VCaP (cell line): Measurements from ENCODE around the gene TMEM114.

Experiments used
- H3K27ac ChIP-seq: fragments of 450-650 bp; 2 replicates; pipeline ENCODE4 v1.5.1; 2017
- TF ChIP-seq, protein P1 (sequence below): fragments of 450-650 bp; conservative IDR thresholded peaks from 2 replicates; pipeline ENCODE4 v1.5.1; 2017; ENCODE audit warnings: mild to moderate bottlenecking, moderate library complexity

Gene TMEM114

DNA sequence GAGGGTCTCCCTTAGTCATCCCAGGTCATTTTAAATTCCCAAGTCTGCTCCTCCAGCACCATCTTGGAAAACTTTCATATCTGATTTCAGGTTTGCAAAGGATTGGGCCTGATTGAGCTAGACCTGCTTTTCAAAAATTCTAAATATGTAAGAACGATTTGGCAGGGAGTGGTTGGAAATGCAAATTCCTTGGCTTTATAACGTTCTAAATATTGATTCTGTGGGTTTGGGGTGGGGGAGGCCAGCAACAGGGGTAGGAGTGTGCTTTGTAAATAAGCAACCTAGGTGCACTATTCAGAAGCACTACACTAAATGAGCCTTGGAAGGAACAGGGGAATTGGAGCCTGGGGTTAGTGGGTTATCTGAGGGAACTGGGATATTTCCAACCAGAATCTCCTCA, 47.9 kb downstream of the TMEM114 start:
- H3K27ac ChIP-seq: no peak overlapping the region
- TF ChIP-seq, protein P1, sequence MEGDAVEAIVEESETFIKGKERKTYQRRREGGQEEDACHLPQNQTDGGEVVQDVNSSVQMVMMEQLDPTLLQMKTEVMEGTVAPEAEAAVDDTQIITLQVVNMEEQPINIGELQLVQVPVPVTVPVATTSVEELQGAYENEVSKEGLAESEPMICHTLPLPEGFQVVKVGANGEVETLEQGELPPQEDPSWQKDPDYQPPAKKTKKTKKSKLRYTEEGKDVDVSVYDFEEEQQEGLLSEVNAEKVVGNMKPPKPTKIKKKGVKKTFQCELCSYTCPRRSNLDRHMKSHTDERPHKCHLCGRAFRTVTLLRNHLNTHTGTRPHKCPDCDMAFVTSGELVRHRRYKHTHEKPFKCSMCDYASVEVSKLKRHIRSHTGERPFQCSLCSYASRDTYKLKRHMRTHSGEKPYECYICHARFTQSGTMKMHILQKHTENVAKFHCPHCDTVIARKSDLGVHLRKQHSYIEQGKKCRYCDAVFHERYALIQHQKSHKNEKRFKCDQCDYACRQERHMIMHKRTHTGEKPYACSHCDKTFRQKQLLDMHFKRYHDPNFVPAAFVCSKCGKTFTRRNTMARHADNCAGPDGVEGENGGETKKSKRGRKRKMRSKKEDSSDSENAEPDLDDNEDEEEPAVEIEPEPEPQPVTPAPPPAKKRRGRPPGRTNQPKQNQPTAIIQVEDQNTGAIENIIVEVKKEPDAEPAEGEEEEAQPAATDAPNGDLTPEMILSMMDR: no peak

DNA sequence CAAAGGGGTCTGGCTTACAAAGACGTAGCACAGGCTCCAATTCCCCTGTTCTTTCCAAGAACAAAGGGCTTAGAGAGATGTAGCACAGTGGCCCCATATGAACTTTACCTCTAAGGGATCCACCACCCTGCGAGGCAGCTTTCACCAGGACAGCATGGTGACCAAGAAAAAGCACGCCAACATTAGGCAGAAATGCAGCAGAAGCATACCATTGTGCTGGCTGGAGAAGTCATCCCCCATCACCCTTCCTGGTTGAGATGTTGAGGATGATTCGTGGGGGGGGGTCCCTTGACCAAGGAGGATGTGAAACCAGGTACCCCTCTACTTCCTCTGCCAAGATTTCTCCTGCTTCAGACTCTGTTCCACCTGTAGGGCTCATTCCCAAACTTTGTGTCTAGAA, 48.4 kb downstream of the TMEM114 start:
- TF ChIP-seq, protein P1: no peak
- H3K27ac ChIP-seq: no peak overlapping the region

DNA sequence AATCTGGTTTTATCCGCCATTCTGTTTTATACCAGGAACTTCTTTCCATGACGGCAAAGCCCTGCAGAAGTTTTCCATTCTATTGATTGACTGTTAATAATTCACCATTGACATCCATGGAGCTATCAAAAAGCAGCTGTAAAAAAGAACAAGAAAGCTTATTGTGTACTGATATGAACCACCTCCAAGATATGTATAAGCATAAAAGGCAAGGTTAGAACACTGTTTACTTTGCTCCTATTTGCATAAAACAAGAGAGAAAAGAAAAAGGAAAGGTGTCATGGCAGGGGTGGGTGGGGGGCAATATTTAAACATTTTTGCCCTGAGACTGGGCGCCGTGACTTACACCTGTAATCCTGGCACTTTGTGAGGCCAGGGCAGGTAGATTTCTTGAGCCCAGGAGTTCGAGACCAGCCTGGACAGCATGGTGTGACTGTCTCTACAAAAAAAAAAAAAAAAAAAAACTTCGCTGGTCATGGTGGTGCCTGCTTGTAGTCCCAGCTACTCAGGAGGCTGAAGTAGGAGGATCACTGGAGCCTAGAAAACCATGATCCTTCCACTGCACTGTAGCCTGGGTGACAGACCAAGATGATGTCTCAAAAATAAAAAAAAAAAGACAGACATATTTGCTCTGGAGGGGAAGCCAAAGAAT, 52.5 kb downstream of the TMEM114 start:
- H3K27ac ChIP-seq: 0 out of 2 replicates have a peak overlapping the region, but pooled peaks have one; percentile 7
- TF ChIP-seq, protein P1: no peak

DNA sequence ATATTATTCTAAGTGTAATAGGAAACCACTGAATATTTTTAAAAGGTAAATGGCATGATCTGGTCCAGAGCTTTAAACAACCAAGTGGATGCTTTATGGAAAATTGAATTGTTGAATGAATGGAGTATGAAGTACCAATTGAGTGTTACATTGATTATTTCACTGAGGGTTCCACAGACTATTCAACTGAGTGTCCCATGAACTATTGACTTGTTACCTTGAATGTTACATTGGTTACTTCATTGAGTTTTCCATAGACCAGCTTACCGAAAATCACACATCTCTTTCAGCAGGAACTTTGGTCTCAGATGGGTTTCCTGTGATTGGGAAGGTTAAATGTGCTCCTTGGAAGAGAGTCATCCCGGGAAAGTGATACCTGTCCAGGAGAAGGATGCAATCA, 56.8 kb downstream of the TMEM114 start:
- no peak overlapping the region for H3K27ac ChIP-seq
- TF ChIP-seq, protein P1: no peak

DNA sequence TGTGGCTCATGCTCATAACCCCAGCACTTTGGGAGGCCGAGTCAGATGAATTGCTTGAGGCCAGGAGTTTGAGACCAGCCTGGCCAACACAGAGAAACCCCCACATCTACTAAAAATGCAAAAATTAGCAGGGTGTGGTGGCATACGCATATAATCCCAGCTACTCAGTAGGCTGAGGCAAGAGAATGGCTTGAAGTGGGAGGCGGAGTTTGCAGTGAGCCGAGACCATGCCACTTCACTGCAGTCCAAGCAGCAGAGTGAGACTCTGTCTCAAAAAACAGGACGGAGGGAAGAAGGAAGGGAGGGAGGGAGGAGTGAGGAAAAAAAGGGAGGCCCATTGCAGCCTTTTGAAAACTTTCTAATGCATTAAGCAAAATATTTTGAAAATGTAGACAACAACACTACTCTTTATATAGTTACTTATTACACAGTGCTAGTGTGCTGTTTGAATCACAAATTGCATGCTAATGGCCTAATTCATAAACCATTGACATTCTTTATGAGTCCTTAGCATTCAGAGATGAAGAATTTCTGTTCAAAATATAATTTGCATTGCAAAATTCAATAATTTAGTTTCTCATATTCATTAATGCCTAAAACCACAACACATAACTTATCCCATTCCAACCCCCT, 59.4 kb downstream of the TMEM114 start:
- H3K27ac ChIP-seq: no peak overlapping the region
- TF ChIP-seq, protein P1: no peak

DNA sequence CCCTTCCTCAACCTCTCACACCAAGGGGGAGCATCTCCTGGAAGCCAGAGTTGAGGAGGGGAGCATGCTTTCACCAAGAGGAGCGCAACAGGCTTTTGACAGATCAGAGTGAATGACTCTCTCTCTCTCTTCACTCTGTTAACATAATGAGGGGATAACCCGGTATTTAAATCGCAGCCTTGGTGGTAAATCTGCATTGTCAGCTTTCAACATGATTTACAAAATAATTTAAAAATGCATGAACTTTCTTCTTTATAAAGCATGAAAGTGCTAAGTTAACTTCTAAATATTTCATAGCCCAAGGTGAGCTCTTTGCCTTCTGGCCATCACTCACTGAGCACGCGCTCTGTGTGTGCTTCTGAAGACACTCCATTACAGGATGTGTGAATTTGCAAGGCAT, 61.8 kb downstream of the TMEM114 start:
- TF ChIP-seq, protein P1: no peak
- no peak overlapping the region for H3K27ac ChIP-seq

DNA sequence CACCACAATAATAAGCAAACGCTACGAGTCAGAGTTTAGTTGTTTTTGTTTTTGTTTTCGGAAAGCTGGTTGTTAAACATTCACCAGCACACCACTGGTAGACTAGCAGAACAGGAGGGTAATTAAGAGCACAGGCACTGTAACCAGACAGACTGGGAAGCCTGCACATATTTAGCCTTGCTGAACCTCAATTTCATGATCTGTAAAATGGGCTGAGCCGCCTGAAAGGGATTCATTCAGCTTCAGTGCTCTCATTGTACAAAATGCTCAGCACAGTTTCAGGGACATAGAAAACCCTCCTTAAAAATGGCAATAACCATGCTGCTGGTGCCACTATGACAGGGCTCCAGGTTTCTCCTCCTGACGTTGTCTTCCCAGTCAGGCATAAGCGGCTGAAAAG, 66.4 kb downstream of the TMEM114 start:
- TF ChIP-seq, protein P1: no peak
- H3K27ac ChIP-seq: no peak overlapping the region
